Neural cell (in vitro differentiated cells): ENCODE results near the gene SLF2. TPM values are rescaled to one million over a fixed set of nuclear protein-coding genes. Genes with fewer than 3 reads are reported as not detected.

Source experiments
- H2AFZ ChIP-seq: fragments of 200-600, 300-800 bp; sonication (generic), shearing (Covaris generic); 2 replicates; pipeline ENCODE4 v1.6.0; 2014; ENCODE audit warnings: low read depth, mild to moderate bottlenecking, antibody characterized with exemption, low read length, moderate library complexity
- H3F3A ChIP-seq: fragments of 200-600 bp; shearing (Covaris generic); 2 replicates; pipeline ENCODE4 v1.6.1; 2016; ENCODE audit warnings: mild to moderate bottlenecking, moderate library complexity, mixed read lengths, antibody characterized with exemption, low read length; ENCODE audit not compliant: insufficient read depth, poor library complexity, severe bottlenecking
- H3K27ac ChIP-seq: fragments of 200-600, 300-800 bp; sonication (generic), shearing (Covaris generic); 2 replicates; pipeline ENCODE4 v1.5.1; 2014; ENCODE audit warnings: mild to moderate bottlenecking, low read length, moderate library complexity
- H3K27me3 ChIP-seq: fragments of 300-800, 200-600 bp; sonication (generic), shearing (Covaris generic); 2 replicates; pipeline ENCODE4 v1.6.0; 2014; ENCODE audit warnings: mild to moderate bottlenecking, low read depth, low read length, moderate library complexity; ENCODE audit not compliant: insufficient read depth
- H3K36me3 ChIP-seq: fragments of 300-800, 200-600 bp; sonication (generic), shearing (Covaris generic); 2 replicates; pipeline ENCODE4 v1.5.1; 2014; ENCODE audit warnings: mild to moderate bottlenecking, antibody characterized with exemption, low read length, moderate library complexity; ENCODE audit not compliant: insufficient read depth
- H3K4me2 ChIP-seq: fragments of 300-800, 200-600 bp; sonication (generic), shearing (Covaris generic); 2 replicates; pipeline ENCODE4 v1.6.0; 2014; ENCODE audit warnings: mild to moderate bottlenecking, low read length
- H3K4me3 ChIP-seq: fragments of 300-800, 200-600 bp; sonication (generic), shearing (Covaris generic); 2 replicates; pipeline ENCODE4 v1.5.1; 2014; ENCODE audit warnings: mild to moderate bottlenecking, low read length, moderate library complexity
- H3K79me2 ChIP-seq: fragments of 200-600 bp; shearing (Covaris generic); replicated peaks from 2 replicates; pipeline ENCODE4 v1.6.0; 2014; ENCODE audit warnings: mild to moderate bottlenecking, low read length, moderate library complexity; ENCODE audit not compliant: insufficient read depth
- H3K9ac ChIP-seq: fragments of 300-800, 200-600 bp; sonication (generic), shearing (Covaris generic); 2 replicates; pipeline ENCODE4 v1.6.1; 2016; ENCODE audit warnings: mild to moderate bottlenecking, low read length, mixed read lengths
- H3K9me2 ChIP-seq: fragments of 200-600 bp; shearing (Covaris generic); 2 replicates; pipeline ENCODE4 v1.6.1; 2016; ENCODE audit warnings: mild to moderate bottlenecking, low read length, mixed read lengths; ENCODE audit not compliant: insufficient read depth
- H3K9me3 ChIP-seq: fragments of 200-600, 300-800 bp; sonication (generic), shearing (Covaris generic); 2 replicates; pipeline ENCODE4 v1.6.1; 2016; ENCODE audit warnings: mild to moderate bottlenecking, mixed run types, low read length, moderate library complexity, mixed read lengths
- H4K20me1 ChIP-seq: fragments of 200-600 bp; shearing (Covaris generic); 2 replicates; pipeline ENCODE4 v1.6.1; 2016; ENCODE audit warnings: mild to moderate bottlenecking, mixed run types; ENCODE audit not compliant: insufficient read depth
- EP300 ChIP-seq: fragments of 450-650 bp; conservative IDR thresholded peaks from 2 replicates; pipeline ENCODE4 v1.6.1; 2014; ENCODE audit warnings: antibody characterized with exemption, mild to moderate bottlenecking, moderate library complexity; ENCODE audit not compliant: poor library complexity, severe bottlenecking
- EZH2 ChIP-seq: fragments of 200-600, 300-800 bp; shearing (Covaris generic), sonication (generic); IDR thresholded peaks from 2 replicates; pipeline ENCODE4 v1.6.1; 2014; ENCODE audit warnings: antibody characterized with exemption, low read length, borderline replicate concordance, mild to moderate bottlenecking; ENCODE audit not compliant: insufficient read depth, poor library complexity, severe bottlenecking
- MXI1 ChIP-seq: fragments of 450-650 bp; conservative IDR thresholded peaks from 2 replicates; pipeline ENCODE4 v1.6.1; 2014; ENCODE audit warnings: antibody characterized with exemption, mild to moderate bottlenecking; ENCODE audit not compliant: poor library complexity, severe bottlenecking
- POLR2AphosphoS5 ChIP-seq: IDR thresholded peaks from 2 replicates; pipeline ENCODE4 v1.6.1; 2012
- RAD21 ChIP-seq: fragments of 450-650 bp; conservative IDR thresholded peaks from 2 replicates; pipeline ENCODE4 v1.6.1; 2014; ENCODE audit warnings: antibody characterized with exemption, mild to moderate bottlenecking, moderate library complexity
- SMC3 ChIP-seq: fragments of 450-650 bp; conservative IDR thresholded peaks from 2 replicates; pipeline ENCODE4 v1.6.1; 2014; ENCODE audit warnings: antibody characterized with exemption, mild to moderate bottlenecking, moderate library complexity; ENCODE audit not compliant: poor library complexity
- TAF1 ChIP-seq: IDR thresholded peaks from 2 replicates; pipeline ENCODE4 v1.6.1; 2012; ENCODE audit warnings: low read depth
- polyA plus RNA-seq: library from polyadenylated mRNA; depleted of rRNA; stranded (reverse); fragments of >200 nt; gene quantifications from 2 replicates; pipeline ENCODE4 v1.2.3, GENCODE V29; 2014
- TF ChIP-seq, protein P1 (sequence below): fragments of 450-650 bp; IDR thresholded peaks from 2 replicates; pipeline ENCODE4 v1.5.1; 2014; ENCODE audit warnings: antibody characterized with exemption, mild to moderate bottlenecking, moderate library complexity; ENCODE audit not compliant: poor library complexity, severe bottlenecking
- TF ChIP-seq, protein P2 (sequence below): IDR thresholded peaks from 2 replicates; pipeline ENCODE4 v1.6.1; 2012; ENCODE audit warnings: borderline replicate concordance

The SLF2 gene
- polyA plus RNA-seq, 1 donor from 2014 or later: 43.0 TPM

DNA sequence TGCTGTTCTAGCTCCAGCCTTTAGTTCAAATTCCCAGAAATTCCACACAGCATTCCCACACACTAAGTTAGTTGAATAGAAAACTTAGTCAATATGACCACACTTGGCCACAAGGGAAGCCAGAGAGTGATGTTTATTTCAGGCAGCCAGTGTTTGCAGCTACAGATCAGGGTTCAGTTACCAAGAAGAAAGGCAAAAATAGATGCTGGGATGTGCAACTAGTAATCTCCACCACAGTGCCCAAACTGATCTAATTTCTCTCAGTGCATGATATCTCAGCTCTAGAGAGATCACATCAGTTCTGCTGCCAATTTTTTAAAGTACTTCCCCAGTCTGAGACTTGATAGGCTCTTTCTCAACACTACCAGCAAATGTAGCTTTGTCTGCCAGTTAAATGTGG is 17.6 kb downstream of the SLF2 start:
- TF ChIP-seq EP300 (no peak), POLR2AphosphoS5 (no peak), RAD21 (no peak), MXI1 (no peak), EZH2 (no peak), TAF1 (no peak), SMC3 (no peak)
- TF ChIP-seq, protein P1, sequence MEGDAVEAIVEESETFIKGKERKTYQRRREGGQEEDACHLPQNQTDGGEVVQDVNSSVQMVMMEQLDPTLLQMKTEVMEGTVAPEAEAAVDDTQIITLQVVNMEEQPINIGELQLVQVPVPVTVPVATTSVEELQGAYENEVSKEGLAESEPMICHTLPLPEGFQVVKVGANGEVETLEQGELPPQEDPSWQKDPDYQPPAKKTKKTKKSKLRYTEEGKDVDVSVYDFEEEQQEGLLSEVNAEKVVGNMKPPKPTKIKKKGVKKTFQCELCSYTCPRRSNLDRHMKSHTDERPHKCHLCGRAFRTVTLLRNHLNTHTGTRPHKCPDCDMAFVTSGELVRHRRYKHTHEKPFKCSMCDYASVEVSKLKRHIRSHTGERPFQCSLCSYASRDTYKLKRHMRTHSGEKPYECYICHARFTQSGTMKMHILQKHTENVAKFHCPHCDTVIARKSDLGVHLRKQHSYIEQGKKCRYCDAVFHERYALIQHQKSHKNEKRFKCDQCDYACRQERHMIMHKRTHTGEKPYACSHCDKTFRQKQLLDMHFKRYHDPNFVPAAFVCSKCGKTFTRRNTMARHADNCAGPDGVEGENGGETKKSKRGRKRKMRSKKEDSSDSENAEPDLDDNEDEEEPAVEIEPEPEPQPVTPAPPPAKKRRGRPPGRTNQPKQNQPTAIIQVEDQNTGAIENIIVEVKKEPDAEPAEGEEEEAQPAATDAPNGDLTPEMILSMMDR: no peak
- TF ChIP-seq, protein P2, sequence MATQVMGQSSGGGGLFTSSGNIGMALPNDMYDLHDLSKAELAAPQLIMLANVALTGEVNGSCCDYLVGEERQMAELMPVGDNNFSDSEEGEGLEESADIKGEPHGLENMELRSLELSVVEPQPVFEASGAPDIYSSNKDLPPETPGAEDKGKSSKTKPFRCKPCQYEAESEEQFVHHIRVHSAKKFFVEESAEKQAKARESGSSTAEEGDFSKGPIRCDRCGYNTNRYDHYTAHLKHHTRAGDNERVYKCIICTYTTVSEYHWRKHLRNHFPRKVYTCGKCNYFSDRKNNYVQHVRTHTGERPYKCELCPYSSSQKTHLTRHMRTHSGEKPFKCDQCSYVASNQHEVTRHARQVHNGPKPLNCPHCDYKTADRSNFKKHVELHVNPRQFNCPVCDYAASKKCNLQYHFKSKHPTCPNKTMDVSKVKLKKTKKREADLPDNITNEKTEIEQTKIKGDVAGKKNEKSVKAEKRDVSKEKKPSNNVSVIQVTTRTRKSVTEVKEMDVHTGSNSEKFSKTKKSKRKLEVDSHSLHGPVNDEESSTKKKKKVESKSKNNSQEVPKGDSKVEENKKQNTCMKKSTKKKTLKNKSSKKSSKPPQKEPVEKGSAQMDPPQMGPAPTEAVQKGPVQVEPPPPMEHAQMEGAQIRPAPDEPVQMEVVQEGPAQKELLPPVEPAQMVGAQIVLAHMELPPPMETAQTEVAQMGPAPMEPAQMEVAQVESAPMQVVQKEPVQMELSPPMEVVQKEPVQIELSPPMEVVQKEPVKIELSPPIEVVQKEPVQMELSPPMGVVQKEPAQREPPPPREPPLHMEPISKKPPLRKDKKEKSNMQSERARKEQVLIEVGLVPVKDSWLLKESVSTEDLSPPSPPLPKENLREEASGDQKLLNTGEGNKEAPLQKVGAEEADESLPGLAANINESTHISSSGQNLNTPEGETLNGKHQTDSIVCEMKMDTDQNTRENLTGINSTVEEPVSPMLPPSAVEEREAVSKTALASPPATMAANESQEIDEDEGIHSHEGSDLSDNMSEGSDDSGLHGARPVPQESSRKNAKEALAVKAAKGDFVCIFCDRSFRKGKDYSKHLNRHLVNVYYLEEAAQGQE: no peak
- Histone ChIP-seq H2AFZ (no peak overlapping the region), H3F3A (no peaks in the 10 kb centered on the region), H3K36me3 (no peaks in the 10 kb centered on the region), H3K9ac (no peak overlapping the region), H3K9me3 (no peaks in the 10 kb centered on the region), H3K27me3 (no peaks in the 10 kb centered on the region), H3K4me2 (no peak overlapping the region), H4K20me1 (no peaks in the 10 kb centered on the region), H3K79me2 (peaks cover 2% of the 10 kb centered on the region), H3K27ac (no peak overlapping the region), H3K4me3 (no peak overlapping the region), H3K9me2 (no peaks in the 10 kb centered on the region)

DNA sequence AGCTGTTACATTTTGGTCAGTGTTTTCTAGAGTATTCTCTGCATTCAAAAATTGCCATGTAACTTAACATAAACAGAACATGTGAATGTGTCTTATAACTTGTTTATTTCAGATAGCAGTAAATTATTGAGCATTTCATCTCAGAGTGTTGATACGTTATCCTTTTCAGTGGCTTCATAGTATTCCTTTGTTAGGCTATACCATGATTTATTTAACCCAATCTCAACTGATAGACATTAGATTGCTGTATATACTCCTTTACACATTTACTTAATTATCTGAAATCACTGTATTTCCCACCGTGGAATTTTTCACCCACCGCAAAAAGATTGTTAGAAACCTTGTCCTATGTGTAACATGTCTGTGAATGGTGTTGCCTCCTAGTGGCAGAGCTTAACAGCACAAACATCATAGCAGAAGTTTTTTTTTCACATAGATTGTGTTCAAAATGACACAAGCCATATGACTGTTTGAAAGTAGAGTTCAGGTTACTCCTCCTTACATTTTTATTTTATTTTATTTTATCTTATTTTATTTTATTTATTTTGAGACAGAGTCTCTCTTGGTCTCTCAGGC is 21.4 kb downstream of the SLF2 start:
- H3K4me3 ChIP-seq: no peak overlapping the region
- H3K9ac ChIP-seq: no peak overlapping the region
- no peaks in the 10 kb centered on the region for H3K9me3 ChIP-seq
- no peak for TF ChIP-seq MXI1
- TF ChIP-seq TAF1: no peak
- no peak for TF ChIP-seq EZH2
- TF ChIP-seq, protein P2: no peak
- no peak for TF ChIP-seq POLR2AphosphoS5
- TF ChIP-seq EP300: no peak
- TF ChIP-seq SMC3: no peak
- no peak for TF ChIP-seq RAD21
- TF ChIP-seq, protein P1: no peak
- no peak overlapping the region for H2AFZ ChIP-seq
- no peaks in the 10 kb centered on the region for H3F3A ChIP-seq
- H3K27me3 ChIP-seq: no peaks in the 10 kb centered on the region
- H4K20me1 ChIP-seq: no peaks in the 10 kb centered on the region
- no peaks in the 10 kb centered on the region for H3K79me2 ChIP-seq
- no peak overlapping the region for H3K27ac ChIP-seq
- H3K36me3 ChIP-seq: peaks cover 12% of the 10 kb centered on the region
- no peaks in the 10 kb centered on the region for H3K9me2 ChIP-seq
- H3K4me2 ChIP-seq: no peak overlapping the region
